ENCODE measurements around the gene AHCY. TPM values are rescaled to one million over a fixed set of nuclear protein-coding genes. Genes with fewer than 3 reads are reported as not detected.

Gene AHCY
- total RNA-seq, 1 experiment from 2014 or later, result 273 TPM

GRCh38 chr20:34231634-34232033, 71.5 kb downstream of the AHCY start:
- H3K36me3 ChIP-seq (ENCODE audit: low read depth), result no peaks in the 10 kb centered on the region
- intact Hi-C loops (cut with micrococcal nuclease; ENCODE audit: unreplicated experiment), result no loop called here
- no peak for DNase-seq
- H2AFZ ChIP-seq, result no peak overlapping the region
- no peak overlapping the region for H3K4me3 ChIP-seq
- ChIA-PET POLR2A (ENCODE audit: unreplicated experiment) (no interaction called here), CTCF (interaction anchor here (0.6 kb wide), 1 partner anchor 131 kb away, joined by 3 read pairs; no protein-coding TSS in a partner anchor)
- H3K4me2 ChIP-seq, result no peak overlapping the region
- H3K27ac ChIP-seq, result no peak overlapping the region
- H3K27me3 ChIP-seq (ENCODE audit: insufficient read depth, low read depth), result no peaks in the 10 kb centered on the region
- no peaks in the 10 kb centered on the region for H3F3A ChIP-seq (ENCODE audit: insufficient read depth, low read depth)
- peaks cover 3% of the 10 kb centered on the region; the same call in 1 of the 2 replicates for H3K9me3 ChIP-seq (ENCODE audit: insufficient read depth, low read depth)
- H3K4me1 ChIP-seq (replicated peaks; ENCODE audit: insufficient read depth), result no peaks in the 10 kb centered on the region
- BruUV-seq (replicated peaks), result no TSS peak
- H3K79me2 ChIP-seq (ENCODE audit: low read depth), result no peaks in the 10 kb centered on the region
- no peak for TF ChIP-seq CTCF (conservative IDR thresholded peaks at IDR 0.05)
- H3K9me2 ChIP-seq (ENCODE audit: insufficient read depth), result no peaks in the 10 kb centered on the region
- no peaks in the 10 kb centered on the region for H4K20me1 ChIP-seq (ENCODE audit: insufficient read depth)

Other genes starting within 250 kb of the AHCY start
- 129 and 162 TPM in 2 replicates for gene EIF2S2, start 191.1 kb downstream of the AHCY start, total RNA-seq (2021)
- not detected in 2 replicates for gene ASIP, start 61.9 kb downstream of the AHCY start, total RNA-seq (2021)
- gene ITCH, start 59.9 kb upstream of the AHCY start, total RNA-seq (2021), result 91.6 and 144 TPM in 2 replicates
- 145 and 179 TPM in 2 replicates for gene DYNLRB1, start 213.1 kb upstream of the AHCY start, total RNA-seq (2021)